Measurements from ENCODE around the gene SETD7. TPM values are rescaled to one million over a fixed set of nuclear protein-coding genes. Genes with fewer than 3 reads are reported as not detected.

Gene SETD7
- total RNA-seq, 1 donor from 2014 or later, result 22.6 TPM

- peaks cover under 1% of the 10 kb centered on the region for H3K9me3 Mint-ChIP-seq (ENCODE audit: unreplicated experiment)
- no peak overlapping the region for H3K27ac Mint-ChIP-seq (ENCODE audit: unreplicated experiment)
- peaks cover 13% of the 10 kb centered on the region for H3K36me3 Mint-ChIP-seq (ENCODE audit: unreplicated experiment)
- DNase-seq, result no peak
- peaks cover under 1% of the 10 kb centered on the region for H3K27me3 Mint-ChIP-seq (ENCODE audit: unreplicated experiment)
- H3K4me1 Mint-ChIP-seq (ENCODE audit: low read depth, unreplicated experiment), result peaks cover 6% of the 10 kb centered on the region
- TF ChIP-seq, protein P1, sequence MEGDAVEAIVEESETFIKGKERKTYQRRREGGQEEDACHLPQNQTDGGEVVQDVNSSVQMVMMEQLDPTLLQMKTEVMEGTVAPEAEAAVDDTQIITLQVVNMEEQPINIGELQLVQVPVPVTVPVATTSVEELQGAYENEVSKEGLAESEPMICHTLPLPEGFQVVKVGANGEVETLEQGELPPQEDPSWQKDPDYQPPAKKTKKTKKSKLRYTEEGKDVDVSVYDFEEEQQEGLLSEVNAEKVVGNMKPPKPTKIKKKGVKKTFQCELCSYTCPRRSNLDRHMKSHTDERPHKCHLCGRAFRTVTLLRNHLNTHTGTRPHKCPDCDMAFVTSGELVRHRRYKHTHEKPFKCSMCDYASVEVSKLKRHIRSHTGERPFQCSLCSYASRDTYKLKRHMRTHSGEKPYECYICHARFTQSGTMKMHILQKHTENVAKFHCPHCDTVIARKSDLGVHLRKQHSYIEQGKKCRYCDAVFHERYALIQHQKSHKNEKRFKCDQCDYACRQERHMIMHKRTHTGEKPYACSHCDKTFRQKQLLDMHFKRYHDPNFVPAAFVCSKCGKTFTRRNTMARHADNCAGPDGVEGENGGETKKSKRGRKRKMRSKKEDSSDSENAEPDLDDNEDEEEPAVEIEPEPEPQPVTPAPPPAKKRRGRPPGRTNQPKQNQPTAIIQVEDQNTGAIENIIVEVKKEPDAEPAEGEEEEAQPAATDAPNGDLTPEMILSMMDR (IDR thresholded peaks at IDR 0.05; ENCODE audit: partially characterized antibody, unreplicated experiment), result no peak
- H3K4me3 Mint-ChIP-seq (ENCODE audit: unreplicated experiment), result no peak overlapping the region
Observed at GRCh38 chr4:139587446-139587845, 31.4 kb upstream of the SETD7 start.

DNA sequence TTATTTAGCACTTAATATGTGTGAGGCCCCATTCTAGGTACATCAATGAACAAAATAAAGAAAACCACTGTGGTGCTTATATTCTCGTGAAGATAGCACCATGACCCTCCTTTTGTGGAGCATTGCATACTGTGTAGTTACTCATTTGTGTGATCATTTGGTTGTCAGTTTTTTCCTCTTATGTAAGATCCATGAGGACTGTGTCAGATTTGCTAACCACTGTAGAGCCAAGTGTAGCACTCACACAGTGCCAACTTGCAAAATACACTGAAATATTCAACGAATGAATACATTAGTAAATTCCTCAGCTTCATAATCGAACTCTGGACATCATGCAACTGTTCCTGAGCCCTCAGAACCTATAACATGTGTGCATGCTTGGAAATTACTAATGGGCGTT, 29.5 kb upstream of the SETD7 start:
- Mint-ChIP-seq H3K9me3 (ENCODE audit: unreplicated experiment) (no peaks in the 10 kb centered on the region), H3K27me3 (ENCODE audit: unreplicated experiment) (no peaks in the 10 kb centered on the region), H3K4me3 (ENCODE audit: unreplicated experiment) (no peak overlapping the region), H3K4me1 (ENCODE audit: low read depth, unreplicated experiment) (peaks cover 5% of the 10 kb centered on the region), H3K27ac (ENCODE audit: unreplicated experiment) (no peak overlapping the region), H3K36me3 (ENCODE audit: unreplicated experiment) (peaks cover 20% of the 10 kb centered on the region)
- no peak for DNase-seq
- TF ChIP-seq, protein P1 (IDR thresholded peaks at IDR 0.05; ENCODE audit: partially characterized antibody, unreplicated experiment), result no peak

DNA sequence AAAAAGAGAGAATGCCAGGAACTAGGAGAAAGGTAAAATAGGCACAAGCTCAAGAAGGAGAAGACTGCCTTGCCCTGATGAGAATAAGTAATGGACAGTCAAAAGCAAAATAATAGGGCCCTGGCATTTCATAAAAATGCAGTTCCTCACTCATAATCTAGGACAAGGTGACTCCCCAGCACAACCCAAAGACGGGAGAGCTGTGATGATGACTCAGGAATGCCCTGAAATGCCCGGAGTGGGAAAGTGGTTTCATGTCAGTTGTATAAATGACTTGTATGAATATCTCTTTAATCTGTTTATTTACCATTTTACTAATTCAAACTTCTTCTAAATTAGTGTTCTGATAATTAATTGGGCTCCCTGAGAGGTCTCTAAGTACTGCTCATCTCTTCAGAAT, 28.8 kb upstream of the SETD7 start:
- H3K4me1 Mint-ChIP-seq (ENCODE audit: low read depth, unreplicated experiment), result peaks cover 5% of the 10 kb centered on the region
- DNase-seq, result no peak
- H3K27ac Mint-ChIP-seq (ENCODE audit: unreplicated experiment), result no peak overlapping the region

GRCh38 chr4:139584013-139584412, 28.0 kb upstream of the SETD7 start:
- Mint-ChIP-seq H3K27ac (ENCODE audit: unreplicated experiment) (peak overlapping the region; percentile 5), H3K9me3 (ENCODE audit: unreplicated experiment) (peaks cover under 1% of the 10 kb centered on the region)

More for the DNA sequence above, 28.8 kb upstream of the SETD7 start:
- TF ChIP-seq, protein P1 (IDR thresholded peaks at IDR 0.05; ENCODE audit: partially characterized antibody, unreplicated experiment), result no peak
- H3K4me3 Mint-ChIP-seq (ENCODE audit: unreplicated experiment), result no peak overlapping the region
- peaks cover 21% of the 10 kb centered on the region for H3K36me3 Mint-ChIP-seq (ENCODE audit: unreplicated experiment)
- H3K27me3 Mint-ChIP-seq (ENCODE audit: unreplicated experiment), result no peaks in the 10 kb centered on the region
- H3K9me3 Mint-ChIP-seq (ENCODE audit: unreplicated experiment), result no peaks in the 10 kb centered on the region

GRCh38 chr4:139582044-139582443, 26.0 kb upstream of the SETD7 start:
- Mint-ChIP-seq H3K4me3 (ENCODE audit: unreplicated experiment) (no peak overlapping the region), H3K27me3 (ENCODE audit: unreplicated experiment) (no peaks in the 10 kb centered on the region), H3K4me1 (ENCODE audit: low read depth, unreplicated experiment) (peaks cover 5% of the 10 kb centered on the region)

More at GRCh38 chr4:139584013-139584412, 28.0 kb upstream of the SETD7 start:
- no peak for DNase-seq
- Mint-ChIP-seq H3K4me3 (ENCODE audit: unreplicated experiment) (no peak overlapping the region), H3K4me1 (ENCODE audit: low read depth, unreplicated experiment) (peaks cover 5% of the 10 kb centered on the region), H3K36me3 (ENCODE audit: unreplicated experiment) (peaks cover 19% of the 10 kb centered on the region), H3K27me3 (ENCODE audit: unreplicated experiment) (no peaks in the 10 kb centered on the region)
- TF ChIP-seq, protein P1 (IDR thresholded peaks at IDR 0.05; ENCODE audit: partially characterized antibody, unreplicated experiment), result no peak

More at GRCh38 chr4:139582044-139582443, 26.0 kb upstream of the SETD7 start:
- TF ChIP-seq, protein P1 (IDR thresholded peaks at IDR 0.05; ENCODE audit: partially characterized antibody, unreplicated experiment), result no peak
- Mint-ChIP-seq H3K27ac (ENCODE audit: unreplicated experiment) (no peak overlapping the region), H3K9me3 (ENCODE audit: unreplicated experiment) (peaks cover 1% of the 10 kb centered on the region), H3K36me3 (ENCODE audit: unreplicated experiment) (peaks cover 15% of the 10 kb centered on the region)
- no peak for DNase-seq
